H1 (cell line): ENCODE results near the gene TMEM115. TPM values are rescaled to one million over a fixed set of nuclear protein-coding genes. Genes with fewer than 3 reads are reported as not detected.

ENCODE experiments used
- MAX ChIP-seq: IDR thresholded peaks from 2 replicates; pipeline ENCODE4 v1.6.1; 2012; ENCODE audit warnings: inconsistent platforms
- RBBP5 ChIP-seq: IDR thresholded peaks from 2 replicates; pipeline ENCODE4 v1.7.1; 2012; ENCODE audit warnings: low read depth, mild to moderate bottlenecking, inconsistent platforms, low read length, moderate library complexity, borderline replicate concordance
- polyA plus RNA-seq, 7 experiments: library from polyadenylated mRNA; depleted of rRNA in 3 of 7; stranded (reverse) in 5 of 7; unstranded in 2 of 7; fragments of >200 nt in 5 of 7; fragments of 200-250 nt in 2 of 7; gene quantifications; 1 replicate in 5 of 7; 2 replicates in 1 of 7; 4 replicates in 1 of 7; pipeline versions ENCODE4 v1.2.1 to v1.2.3, GENCODE V29; 2011 to 2013; ENCODE audit warnings: missing spikeins in 2 of 7, mixed read lengths in 2 of 7
- total RNA-seq: library from RNA; stranded (reverse); fragmentation: NEBNext Ultra II Directional; extraction: Animal tissue kit (Norgen Biotek cat#: 25700); gene quantifications from 2 replicates; pipeline ENCODE4 v1.2.1, GENCODE V29; 2021

TMEM115 gene
- total and polyA plus RNA-seq, 2 of the 8 experiments (the other 6 are each of a cell fraction or from before 2014, with no cell fraction given): 25.4 to 32.4 TPM

- TF ChIP-seq RBBP5 (no peak; the same call in 1 of the 2 replicates), MAX (peak; percentile 72)
Measured at GRCh38 chr3:50320853-50321335, 38.4 kb downstream of the TMEM115 start (continued).
